A549 (cell line): ENCODE data around the gene FAM180A. TPM values are rescaled to one million over a fixed set of nuclear protein-coding genes. Genes with fewer than 3 reads are reported as not detected.

Experiments used
- ATAC-seq, 2 experiments: fragments of 200-7000 bp in 1 of 2; fragments of >200 bp in 1 of 2; cut with Nextera tagmentation in 1 of 2; cut with Tn5 transposase in 1 of 2; 3 replicates each; pipeline versions ENCODE4 v1.8.0 to v1.9.1; 2018 to 2020; ENCODE audit warnings: mild to moderate bottlenecking in 1 of 2, moderate library complexity in 1 of 2
- CTCF ChIA-PET: fragments of 300-600 bp; sonication (Branson Sonifier 250); formaldehyde crosslinking; extraction: SDS; loops from one replicate; lab custom pipeline; 2021; ENCODE audit warnings: antibody characterized with exemption, inconsistent platforms; lab: Yijun Ruan, JAX
- POLR2A ChIA-PET: fragments of 350-600 bp; formaldehyde crosslinking; extraction: SDS; loops from one replicate; lab custom pipeline; 2021; ENCODE audit warnings: antibody characterized with exemption, inconsistent platforms; lab: Yijun Ruan, JAX
- DNase-seq, 2 experiments: peaks; one replicate each; pipeline versions ENCODE4 v3.0.0 to v3.0.0-alpha.2; 2011 to 2016; ENCODE audit warnings: low read depth in 1 of 2, low spot score in 1 of 2
- FAIRE-seq: peaks from 2 replicates; lab custom pipeline; 2011; peaks lifted over from hg19 to GRCh38; lab: Jason Lieb, UNC
- H3K27ac ChIP-seq, 2 experiments: fragments of >200 bp; sonication (Bioruptor Twin); formaldehyde crosslinking; 3 replicates each; pipeline ENCODE4 v1.5.1; 2016 to 2017
- H3K4me1 ChIP-seq: fragments of >200 bp; sonication (Bioruptor Twin); formaldehyde crosslinking; 3 replicates; pipeline ENCODE4 v1.6.1; 2016
- H3K4me2 ChIP-seq: fragments of >200 bp; sonication (Bioruptor Twin); formaldehyde crosslinking; 3 replicates; pipeline ENCODE4 v1.6.1; 2016
- H3K4me3 ChIP-seq: fragments of >200 bp; sonication (Bioruptor Twin); formaldehyde crosslinking; 3 replicates; pipeline ENCODE4 v1.5.1; 2016
- H3K9me3 ChIP-seq: fragments of >200 bp; sonication (Bioruptor Twin); formaldehyde crosslinking; 3 replicates; pipeline ENCODE4 v1.6.1; 2016
- E2F6 ChIP-seq: IDR thresholded peaks from 2 replicates; pipeline ENCODE4 v1.6.1; 2012; ENCODE audit warnings: low read depth, borderline replicate concordance
- FOSB ChIP-seq: fragments of 250-450 bp; sonication (Bioruptor Pico); IDR thresholded peaks from 2 replicates; pipeline ENCODE4 v1.5.0; 2020; ENCODE audit warnings: mild to moderate bottlenecking, moderate library complexity
- HES2 ChIP-seq: fragments of >200 bp; sonication (Bioruptor Twin); formaldehyde crosslinking; IDR thresholded peaks from 2 replicates; pipeline ENCODE4 v1.6.1; 2016
- HMGXB4 ChIP-seq: fragments of 250-450 bp; sonication (Bioruptor Pico); IDR thresholded peaks from 2 replicates; pipeline ENCODE4 v1.5.0; 2021; ENCODE audit warnings: mild to moderate bottlenecking, moderate library complexity, borderline replicate concordance
- HOXB5 ChIP-seq: fragments of 250-450 bp; sonication (Bioruptor Pico); IDR thresholded peaks from 2 replicates; pipeline ENCODE4 v1.5.0; 2020; ENCODE audit warnings: mild to moderate bottlenecking, moderate library complexity
- JUN ChIP-seq, 2 experiments: fragments of >200 bp; sonication (Bioruptor Twin); formaldehyde crosslinking; IDR thresholded peaks; 2 replicates in 1 of 2; 3 replicates in 1 of 2; pipeline ENCODE4 v1.6.1; 2016 to 2017
- JUNB ChIP-seq: fragments of >200 bp; sonication (Bioruptor Twin); formaldehyde crosslinking; IDR thresholded peaks from 2 replicates; pipeline ENCODE4 v1.6.1; 2016
- KDM1A ChIP-seq: fragments of 200-600 bp; sonication (generic); IDR thresholded peaks from 2 replicates; pipeline ENCODE4 v1.6.1; 2016; ENCODE audit warnings: low read depth, mild to moderate bottlenecking
- MAFK ChIP-seq: fragments of 450-650 bp; IDR thresholded peaks from 2 replicates; pipeline ENCODE4 v1.6.1; 2014; ENCODE audit not compliant: partially characterized antibody
- MAX ChIP-seq: IDR thresholded peaks from 2 replicates; pipeline ENCODE4 v1.6.1; 2012
- MYC ChIP-seq: IDR thresholded peaks from 2 replicates; pipeline ENCODE4 v1.6.1; 2012; ENCODE audit warnings: mild to moderate bottlenecking, inconsistent platforms, low read length, improper control_type of control experiment, borderline replicate concordance
- NPAS2 ChIP-seq: fragments of 250-450 bp; sonication (Bioruptor Pico); IDR thresholded peaks from 2 replicates; pipeline ENCODE4 v1.8.0; 2022; ENCODE audit warnings: mild to moderate bottlenecking, moderate library complexity, borderline replicate concordance
- NR3C1 ChIP-seq: fragments of >200 bp; sonication (Bioruptor Twin); formaldehyde crosslinking; IDR thresholded peaks from 3 replicates; pipeline ENCODE4 v1.6.1; 2017
- PBX3 ChIP-seq: IDR thresholded peaks from 2 replicates; pipeline ENCODE4 v1.6.1; 2012
- RAD21 ChIP-seq, 2 experiments: fragments of >200 bp in 1 of 2; sonication (Bioruptor Twin) in 1 of 2; formaldehyde crosslinking in 1 of 2; IDR thresholded peaks in 1 of 2; conservative IDR thresholded peaks in 1 of 2; 2 replicates in 1 of 2; 3 replicates in 1 of 2; pipeline ENCODE4 v1.6.1; 2012 to 2018; ENCODE audit warnings: inconsistent platforms in 1 of 2
- RARB ChIP-seq: fragments of 250-450 bp; sonication (Bioruptor Pico); IDR thresholded peaks from 2 replicates; pipeline ENCODE4 v1.8.0; 2021; ENCODE audit warnings: mild to moderate bottlenecking, moderate library complexity
- REST ChIP-seq: fragments of 200-600 bp; sonication (generic); IDR thresholded peaks from 2 replicates; pipeline ENCODE4 v1.6.1; 2016; ENCODE audit warnings: antibody characterized with exemption, mild to moderate bottlenecking, moderate library complexity
- SMC3 ChIP-seq: fragments of >200 bp; sonication (Bioruptor Twin); formaldehyde crosslinking; IDR thresholded peaks from 3 replicates; pipeline ENCODE4 v1.6.1; 2018; ENCODE audit warnings: inconsistent platforms
- TFCP2L1 ChIP-seq: fragments of 250-450 bp; sonication (Bioruptor Pico); IDR thresholded peaks from 2 replicates; pipeline ENCODE4 v1.5.0; 2021; ENCODE audit warnings: mild to moderate bottlenecking
- TP53 ChIP-seq: fragments of 250-450 bp; sonication (Bioruptor Pico); IDR thresholded peaks from 2 replicates; pipeline ENCODE4 v1.5.0; 2021; ENCODE audit warnings: mild to moderate bottlenecking, moderate library complexity
- USF2 ChIP-seq: fragments of 450-650 bp; IDR thresholded peaks from 2 replicates; pipeline ENCODE4 v1.6.1; 2014; ENCODE audit warnings: antibody characterized with exemption
- WGBS: methylation state at CpG from one replicate; pipeline ENCODE4 v1.1.6; 2017; ENCODE audit errors: missing lambda C conversion rate; 5-methylcytosine and 5-hydroxymethylcytosine counted together
- polyA plus RNA-seq, 4 experiments: library from polyadenylated mRNA; depleted of rRNA in 3 of 4; stranded (reverse); fragments of >200 nt; fragmentation: RNase III in 1 of 4; extraction: RNeasy Plus Mini Kit Qiagen cat#74134 plus additional on column Dnase treatment in 1 of 4; gene quantifications; 2 replicates in 3 of 4; 3 replicates in 1 of 4; pipeline ENCODE4 v1.2.3, GENCODE V29; 2011 to 2017

FAM180A gene
- polyA plus RNA-seq, 2 of the 4 experiments (the other 2 are of a cell fraction), result not detected

GRCh38 chr7:135728136-135728669 lies 20.4 kb downstream of the FAM180A start, which contains the start of gene SLC13A4 (continued):
- TF ChIP-seq MAFK (no peak), KDM1A (no peak), NPAS2 (CRISPR knock-in tag) (no peak), JUNB (no peak), USF2 (no peak)

- Histone ChIP-seq H3K9me3 (no peaks in the 10 kb centered on the region), H3K4me2 (no peak overlapping the region), H3K4me1 (no peaks in the 10 kb centered on the region), H3K4me3 (no peak overlapping the region), H3K27ac (no peak overlapping the region)
- no peak for DNase-seq
- 70% methylated on average over 27 of the region's 30 CpGs for WGBS
- ChIA-PET CTCF (interaction anchor here (0.9 to 1.2 kb wide), 4 partner anchors 8 to 453 kb away, joined by 3 to 5 read pairs (median 4); no protein-coding TSS in a partner anchor), POLR2A (no interaction called here)
- ATAC-seq, result no peak
- TF ChIP-seq FOSB (CRISPR knock-in tag) (no peak), MAX (no peak), NR3C1 (no peak), HES2 (no peak), MYC (no peak), SMC3 (no peak), PBX3 (no peak), E2F6 (no peak), MAFK (no peak), REST (no peak), TP53 (CRISPR knock-in tag) (no peak), TFCP2L1 (CRISPR knock-in tag) (no peak), NPAS2 (CRISPR knock-in tag) (no peak), HOXB5 (CRISPR knock-in tag) (no peak), JUN (IDR thresholded peaks at IDR 0.05) (no peak), RAD21 (conservative IDR thresholded peaks at IDR 0.05 in 1 of 2, IDR thresholded peaks at IDR 0.05 in 1 of 2) (no peak), RARB (no peak), HMGXB4 (no peak)
- FAIRE-seq, result no peak
Observed at GRCh38 chr7:135726911-135727673, 21.5 kb downstream of the FAM180A start.
